Transverse colon (tissue), 3 donors: ENCODE results near the gene OR10G3.

Experiments
- POLR2A ChIP-seq: fragments of 450-650 bp; IDR thresholded peaks from one replicate; pipeline ENCODE4 v1.6.1; 2016; ENCODE audit warnings: antibody characterized with exemption, mild to moderate bottlenecking, moderate library complexity
- TF ChIP-seq, protein P1 (sequence below), 5 experiments: fragments of 200-600 bp in 3 of 5; fragments of 450-650 bp in 2 of 5; sonication (generic) in 3 of 5; IDR thresholded peaks; 1 replicate in 2 of 5; 2 replicates in 3 of 5; pipeline ENCODE4 v1.5.1; 2016 to 2017; ENCODE audit warnings: antibody characterized with exemption in 5 of 5, inconsistent platforms in 3 of 5, mild to moderate bottlenecking in 2 of 5, moderate library complexity in 1 of 5

DNA sequence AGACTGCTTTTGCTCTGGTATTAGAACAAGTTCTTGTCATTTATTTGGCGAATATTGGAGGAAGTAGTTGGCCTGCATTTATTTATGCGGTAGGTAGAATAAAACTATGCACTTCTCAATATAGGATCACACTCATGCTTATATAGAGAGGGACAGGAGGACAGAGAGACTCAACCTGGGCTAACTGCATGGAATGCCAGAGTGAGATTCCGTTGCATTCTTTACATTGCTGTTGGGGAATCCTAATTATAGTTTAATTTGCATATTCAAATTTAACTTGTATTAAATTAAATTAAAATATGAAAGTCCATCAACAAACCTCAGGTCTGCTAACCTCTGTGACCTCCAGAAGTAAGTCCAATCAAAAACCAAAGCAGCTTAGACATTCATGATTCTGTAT, 26.6 kb downstream of the OR10G3 start:
- no peak for TF ChIP-seq POLR2A
- TF ChIP-seq, protein P1, sequence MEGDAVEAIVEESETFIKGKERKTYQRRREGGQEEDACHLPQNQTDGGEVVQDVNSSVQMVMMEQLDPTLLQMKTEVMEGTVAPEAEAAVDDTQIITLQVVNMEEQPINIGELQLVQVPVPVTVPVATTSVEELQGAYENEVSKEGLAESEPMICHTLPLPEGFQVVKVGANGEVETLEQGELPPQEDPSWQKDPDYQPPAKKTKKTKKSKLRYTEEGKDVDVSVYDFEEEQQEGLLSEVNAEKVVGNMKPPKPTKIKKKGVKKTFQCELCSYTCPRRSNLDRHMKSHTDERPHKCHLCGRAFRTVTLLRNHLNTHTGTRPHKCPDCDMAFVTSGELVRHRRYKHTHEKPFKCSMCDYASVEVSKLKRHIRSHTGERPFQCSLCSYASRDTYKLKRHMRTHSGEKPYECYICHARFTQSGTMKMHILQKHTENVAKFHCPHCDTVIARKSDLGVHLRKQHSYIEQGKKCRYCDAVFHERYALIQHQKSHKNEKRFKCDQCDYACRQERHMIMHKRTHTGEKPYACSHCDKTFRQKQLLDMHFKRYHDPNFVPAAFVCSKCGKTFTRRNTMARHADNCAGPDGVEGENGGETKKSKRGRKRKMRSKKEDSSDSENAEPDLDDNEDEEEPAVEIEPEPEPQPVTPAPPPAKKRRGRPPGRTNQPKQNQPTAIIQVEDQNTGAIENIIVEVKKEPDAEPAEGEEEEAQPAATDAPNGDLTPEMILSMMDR (IDR thresholded peaks at IDR 0.05) = no peak
